ENCODE measurements around the gene PREX1.

- TF ChIP-seq, protein P1, sequence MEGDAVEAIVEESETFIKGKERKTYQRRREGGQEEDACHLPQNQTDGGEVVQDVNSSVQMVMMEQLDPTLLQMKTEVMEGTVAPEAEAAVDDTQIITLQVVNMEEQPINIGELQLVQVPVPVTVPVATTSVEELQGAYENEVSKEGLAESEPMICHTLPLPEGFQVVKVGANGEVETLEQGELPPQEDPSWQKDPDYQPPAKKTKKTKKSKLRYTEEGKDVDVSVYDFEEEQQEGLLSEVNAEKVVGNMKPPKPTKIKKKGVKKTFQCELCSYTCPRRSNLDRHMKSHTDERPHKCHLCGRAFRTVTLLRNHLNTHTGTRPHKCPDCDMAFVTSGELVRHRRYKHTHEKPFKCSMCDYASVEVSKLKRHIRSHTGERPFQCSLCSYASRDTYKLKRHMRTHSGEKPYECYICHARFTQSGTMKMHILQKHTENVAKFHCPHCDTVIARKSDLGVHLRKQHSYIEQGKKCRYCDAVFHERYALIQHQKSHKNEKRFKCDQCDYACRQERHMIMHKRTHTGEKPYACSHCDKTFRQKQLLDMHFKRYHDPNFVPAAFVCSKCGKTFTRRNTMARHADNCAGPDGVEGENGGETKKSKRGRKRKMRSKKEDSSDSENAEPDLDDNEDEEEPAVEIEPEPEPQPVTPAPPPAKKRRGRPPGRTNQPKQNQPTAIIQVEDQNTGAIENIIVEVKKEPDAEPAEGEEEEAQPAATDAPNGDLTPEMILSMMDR (conservative IDR thresholded peaks at IDR 0.05; ENCODE audit: low read depth, low read length), result no peak
- no peak for TF ChIP-seq CEBPB (IDR thresholded peaks at IDR 0.05; ENCODE audit: low read depth, low read length)
- TF ChIP-seq POLR2A (IDR thresholded peaks at IDR 0.05; ENCODE audit: low read depth, low read length), result no peak
- no peak for TF ChIP-seq RCOR1 (IDR thresholded peaks at IDR 0.05; ENCODE audit: insufficient replicate concordance, low read length)
- no peak for TF ChIP-seq FOS (IDR thresholded peaks at IDR 0.05; ENCODE audit: low read depth, low read length)
- TF ChIP-seq MAZ (IDR thresholded peaks at IDR 0.05; ENCODE audit: borderline replicate concordance, low read depth, low read length), result no peak
- no peak for TF ChIP-seq USF2 (IDR thresholded peaks at IDR 0.05; ENCODE audit: low read depth, low read length)
- TF ChIP-seq RFX5 (IDR thresholded peaks at IDR 0.05; ENCODE audit: low read depth, low read length), result no peak
- no peak for TF ChIP-seq SMC3 (IDR thresholded peaks at IDR 0.05; ENCODE audit: low read depth, low read length)
- TF ChIP-seq, protein P2, sequence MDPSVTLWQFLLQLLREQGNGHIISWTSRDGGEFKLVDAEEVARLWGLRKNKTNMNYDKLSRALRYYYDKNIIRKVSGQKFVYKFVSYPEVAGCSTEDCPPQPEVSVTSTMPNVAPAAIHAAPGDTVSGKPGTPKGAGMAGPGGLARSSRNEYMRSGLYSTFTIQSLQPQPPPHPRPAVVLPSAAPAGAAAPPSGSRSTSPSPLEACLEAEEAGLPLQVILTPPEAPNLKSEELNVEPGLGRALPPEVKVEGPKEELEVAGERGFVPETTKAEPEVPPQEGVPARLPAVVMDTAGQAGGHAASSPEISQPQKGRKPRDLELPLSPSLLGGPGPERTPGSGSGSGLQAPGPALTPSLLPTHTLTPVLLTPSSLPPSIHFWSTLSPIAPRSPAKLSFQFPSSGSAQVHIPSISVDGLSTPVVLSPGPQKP (IDR thresholded peaks at IDR 0.05; ENCODE audit: borderline replicate concordance, low read depth, low read length), result no peak
These were observed 20.7 kb downstream of the PREX1 start for GRCh38 chr20:48807051-48807450.
